ENCODE data around the gene FMN2. TPM values are rescaled to one million over a fixed set of nuclear protein-coding genes. Genes with fewer than 3 reads are reported as not detected.

Gene FMN2
- total RNA-seq, 1 experiment from 2014 or later = 0.59 TPM

DNA sequence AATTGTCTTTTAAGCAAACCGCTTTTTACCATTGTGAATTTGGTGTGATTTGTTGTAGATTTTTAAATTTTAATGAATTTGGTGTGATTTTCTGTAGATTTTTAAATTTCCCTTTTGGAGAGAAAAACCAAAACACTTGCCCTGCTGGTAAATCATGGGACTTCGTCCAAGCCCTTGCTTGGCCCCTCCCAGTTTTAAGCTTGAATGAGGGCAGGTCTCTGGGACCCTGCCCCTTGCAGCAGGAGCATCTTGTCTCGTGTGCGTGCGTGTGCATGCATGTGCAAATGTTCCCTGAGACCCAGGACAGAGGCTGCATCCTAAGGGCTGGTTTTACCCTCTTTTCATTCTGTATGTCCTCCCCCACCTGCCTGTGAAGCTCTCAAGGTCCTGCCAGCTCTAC lies 271.6 kb downstream of the FMN2 start:
- Histone ChIP-seq H2BK20ac (ENCODE audit: low read depth, low read length, poor library complexity, severe bottlenecking) (no peak overlapping the region), H2BK12ac (ENCODE audit: insufficient read length, low read depth, low read length) (no peak overlapping the region), H3T11ph (ENCODE audit: low read length) (no peak overlapping the region), H3K9ac (ENCODE audit: extremely low read depth, insufficient read length, low read length) (no peak overlapping the region), H2BK5ac (ENCODE audit: insufficient read length, low read length) (no peak overlapping the region), H3K18ac (ENCODE audit: insufficient read length, low read depth, low read length) (no peak overlapping the region), H4K8ac (replicated peaks; ENCODE audit: insufficient read length, low read depth, low read length) (no peak overlapping the region), H2BK15ac (ENCODE audit: low read depth, low read length) (no peak overlapping the region), H3K4me1 (ENCODE audit: insufficient read depth, low read length) (no peaks in the 10 kb centered on the region), H4K91ac (ENCODE audit: insufficient read length, low read depth, low read length) (no peak overlapping the region), H4K5ac (ENCODE audit: insufficient read length, low read depth, low read length) (no peak overlapping the region), H3K4me2 (ENCODE audit: insufficient read depth, insufficient read length, low read length) (no peak overlapping the region), H3K23me2 (ENCODE audit: insufficient read length, low read depth, low read length, poor library complexity, severe bottlenecking) (no peaks in the 10 kb centered on the region), H3K56ac (ENCODE audit: insufficient read length, low read depth, low read length) (no peak overlapping the region), H3K9me3 (ENCODE audit: control insufficient read depth, low read depth, low read length) (no peaks in the 10 kb centered on the region), H3K27ac (ENCODE audit: insufficient read length, low read depth, low read length) (no peak overlapping the region), H2AFZ (ENCODE audit: low read length) (no peak overlapping the region), H4K20me1 (ENCODE audit: control insufficient read depth, insufficient read depth, insufficient read length) (no peaks in the 10 kb centered on the region), H3K23ac (ENCODE audit: insufficient read length, low read depth, low read length) (no peak overlapping the region), H3K4ac (ENCODE audit: low read depth, low read length) (no peak overlapping the region), H3K14ac (ENCODE audit: insufficient read depth, low read length) (no peak overlapping the region), H3K79me1 (ENCODE audit: insufficient read depth, low read depth, low read length, poor library complexity, severe bottlenecking) (no peaks in the 10 kb centered on the region), H3K79me2 (ENCODE audit: insufficient read depth, low read length) (no peaks in the 10 kb centered on the region), H2BK120ac (ENCODE audit: low read depth, low read length, poor library complexity, severe bottlenecking) (no peak overlapping the region), H3K27me3 (ENCODE audit: insufficient read depth, low read length) (no peaks in the 10 kb centered on the region), H2AK5ac (ENCODE audit: insufficient read length, low read length) (no peak overlapping the region)
- Mint-ChIP-seq H3K27me3 (ENCODE audit: low read depth) (no peaks in the 10 kb centered on the region), H3K4me3 (no peak overlapping the region), H3K9me3 (no peaks in the 10 kb centered on the region), H3K4me1 (no peaks in the 10 kb centered on the region), H3K36me3 (ENCODE audit: insufficient read depth in 1 of 3, low read depth in 3 of 3) (no peaks in the 10 kb centered on the region), H3K27ac (no peak overlapping the region)
- no peak; the same call in 2 of the 3 replicates for TF ChIP-seq CTCF (conservative IDR thresholded peaks at IDR 0.05)
- no CpG with 5 or more reads among the region's 5 CpGs for WGBS (ENCODE audit: extremely low coverage, insufficient read length, low lambda C conversion rate)
- peak; percentile 30 for DNase-seq
